Epithelial cell of proximal tubule (primary cell): Measurements from ENCODE around the gene ANTXRL. TPM values are rescaled to one million over a fixed set of nuclear protein-coding genes. Genes with fewer than 3 reads are reported as not detected.
A peak's percentile ranks its signal among the peaks of the same experiment; 100 is the strongest.

Source experiments
- DNase-seq: peaks from one replicate; pipeline ENCODE4 v3.0.0-alpha.2; 2011; ENCODE audit warnings: low read depth
- H3K4me3 ChIP-seq: 2 replicates; pipeline ENCODE4 v1.5.1; 2011; ENCODE audit warnings: low read depth, mild to moderate bottlenecking, low read length
- total RNA-seq: library from RNA; depleted of rRNA; stranded (reverse); fragments of >200 nt; gene quantifications from 2 replicates; pipeline ENCODE4 v1.2.3, GENCODE V29; 2015
- TF ChIP-seq, protein P1 (sequence below): conservative IDR thresholded peaks from 2 replicates; pipeline ENCODE4 v1.5.1; 2012; ENCODE audit warnings: low read depth, mild to moderate bottlenecking, low read length

Gene ANTXRL
- total RNA-seq, 1 donor from 2014 or later, result not detected

DNA sequence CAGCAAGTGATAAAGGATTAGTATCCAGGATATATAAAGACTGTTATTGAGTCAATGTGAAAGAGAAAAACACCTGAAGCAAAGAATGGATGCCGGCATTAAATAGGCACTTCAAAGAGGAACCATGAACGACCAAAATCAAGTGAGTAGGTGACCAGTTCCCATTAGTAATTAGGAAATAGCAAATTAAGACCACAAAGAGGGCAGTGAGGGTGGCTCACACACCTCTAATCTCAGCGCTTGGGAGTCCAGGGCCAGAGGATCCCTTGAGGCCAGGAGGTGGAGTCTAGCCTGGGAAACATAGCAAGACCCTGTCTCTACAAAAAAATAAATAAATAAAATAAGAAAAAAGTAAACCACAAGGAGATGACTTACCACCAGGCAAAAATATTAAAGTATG is 1.5 kb upstream of the ANTXRL start:
- DNase-seq, result no peak
- TF ChIP-seq, protein P1, sequence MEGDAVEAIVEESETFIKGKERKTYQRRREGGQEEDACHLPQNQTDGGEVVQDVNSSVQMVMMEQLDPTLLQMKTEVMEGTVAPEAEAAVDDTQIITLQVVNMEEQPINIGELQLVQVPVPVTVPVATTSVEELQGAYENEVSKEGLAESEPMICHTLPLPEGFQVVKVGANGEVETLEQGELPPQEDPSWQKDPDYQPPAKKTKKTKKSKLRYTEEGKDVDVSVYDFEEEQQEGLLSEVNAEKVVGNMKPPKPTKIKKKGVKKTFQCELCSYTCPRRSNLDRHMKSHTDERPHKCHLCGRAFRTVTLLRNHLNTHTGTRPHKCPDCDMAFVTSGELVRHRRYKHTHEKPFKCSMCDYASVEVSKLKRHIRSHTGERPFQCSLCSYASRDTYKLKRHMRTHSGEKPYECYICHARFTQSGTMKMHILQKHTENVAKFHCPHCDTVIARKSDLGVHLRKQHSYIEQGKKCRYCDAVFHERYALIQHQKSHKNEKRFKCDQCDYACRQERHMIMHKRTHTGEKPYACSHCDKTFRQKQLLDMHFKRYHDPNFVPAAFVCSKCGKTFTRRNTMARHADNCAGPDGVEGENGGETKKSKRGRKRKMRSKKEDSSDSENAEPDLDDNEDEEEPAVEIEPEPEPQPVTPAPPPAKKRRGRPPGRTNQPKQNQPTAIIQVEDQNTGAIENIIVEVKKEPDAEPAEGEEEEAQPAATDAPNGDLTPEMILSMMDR, result no peak
- peak overlapping the region; percentile 55 for H3K4me3 ChIP-seq

DNA sequence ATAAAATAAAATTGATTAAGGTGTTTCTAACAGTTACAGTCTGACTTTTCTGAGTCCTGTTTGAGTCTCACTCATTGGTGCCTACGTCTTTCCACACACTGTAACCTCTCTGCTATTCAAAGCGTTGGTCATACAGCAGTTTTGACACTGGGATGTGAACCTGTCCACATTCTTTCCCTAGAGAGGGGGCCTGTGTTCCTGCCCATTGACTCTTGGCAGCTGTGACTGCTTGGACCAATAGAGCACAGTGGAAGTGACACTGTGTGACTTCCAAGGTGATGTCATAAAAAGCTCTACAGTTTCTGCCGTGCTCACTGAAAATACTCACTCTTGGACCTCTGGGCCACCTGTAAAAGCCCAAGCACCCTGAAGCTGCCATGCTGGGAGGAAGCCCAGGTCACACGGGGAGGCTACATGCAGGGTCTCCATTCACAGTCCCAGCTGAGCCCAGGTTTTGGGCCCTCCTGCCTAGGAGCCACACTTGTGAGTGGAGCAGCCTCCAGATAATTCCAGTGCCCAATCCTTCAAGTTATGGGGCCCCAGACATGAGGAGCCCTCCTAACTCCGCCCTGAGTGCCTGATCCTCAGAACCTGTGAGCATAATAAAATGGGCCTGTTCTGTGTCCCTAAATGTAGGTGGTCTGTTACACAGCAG is 704 bp upstream of the ANTXRL start:
- DNase-seq, result no peak
- H3K4me3 ChIP-seq, result no peak overlapping the region
- TF ChIP-seq, protein P1, result no peak

DNA sequence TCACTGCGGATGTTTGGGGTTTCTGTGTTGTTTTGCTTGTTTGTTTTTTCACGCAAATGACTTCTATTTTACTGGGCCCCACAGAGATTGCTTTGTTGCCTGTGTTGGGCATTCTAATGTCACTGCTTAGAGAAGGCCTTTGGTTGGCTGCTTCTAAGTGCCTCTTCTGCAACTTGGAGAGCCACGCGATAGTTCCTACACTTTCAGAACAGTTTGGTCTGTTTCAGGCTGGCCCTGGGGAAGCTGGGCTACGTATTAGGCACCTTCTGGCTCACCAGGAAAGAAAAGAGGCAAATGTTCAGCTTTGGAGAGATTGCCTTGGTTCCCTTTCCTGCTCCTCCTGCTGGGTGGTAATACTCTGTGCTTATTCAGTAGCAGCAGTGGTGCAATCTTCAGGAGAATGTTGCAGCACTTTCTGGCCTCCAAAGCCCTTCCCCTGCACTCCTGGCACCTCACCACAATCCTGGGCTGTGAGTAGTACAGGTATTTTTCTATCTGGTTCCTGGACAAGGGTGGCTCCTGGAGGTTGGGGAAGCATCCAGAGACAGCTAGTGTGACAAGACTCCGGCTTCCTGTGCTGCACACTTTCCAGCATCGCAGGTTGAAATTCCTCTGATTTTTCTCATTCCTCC is 1.2 kb downstream of the ANTXRL start:
- TF ChIP-seq, protein P1, result no peak
- no peak for DNase-seq
- no peak overlapping the region for H3K4me3 ChIP-seq

DNA sequence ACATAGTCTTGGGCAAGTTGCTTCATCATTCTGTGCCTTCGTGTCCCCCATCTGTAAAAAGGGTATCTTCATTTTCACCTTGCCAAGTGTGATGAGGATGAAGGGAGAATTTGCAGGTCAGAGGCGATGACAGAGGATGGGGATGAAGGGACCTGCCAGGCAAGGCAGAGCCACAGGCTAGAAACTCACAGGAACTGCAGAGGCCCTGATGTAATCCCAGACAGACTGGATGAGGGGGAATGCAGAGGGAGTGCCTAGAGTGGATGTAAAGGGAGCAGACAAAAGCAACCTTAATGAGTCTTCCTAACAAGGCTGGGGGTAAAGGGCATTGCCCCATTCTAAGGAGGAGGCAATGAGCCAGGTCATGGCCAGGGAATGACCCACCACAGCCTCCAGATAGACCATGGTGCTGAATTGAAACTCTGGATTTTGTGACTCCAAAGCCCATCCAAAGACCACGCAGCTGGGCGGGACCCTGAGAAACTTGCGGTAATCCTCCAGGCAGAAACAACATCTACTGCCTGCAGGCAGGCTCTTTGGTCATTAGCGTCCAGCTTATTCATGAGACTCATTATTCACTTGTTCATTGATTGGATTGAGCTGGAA is 1.9 kb downstream of the ANTXRL start:
- no peak for DNase-seq
- no peak overlapping the region for H3K4me3 ChIP-seq
- TF ChIP-seq, protein P1, result no peak

DNA sequence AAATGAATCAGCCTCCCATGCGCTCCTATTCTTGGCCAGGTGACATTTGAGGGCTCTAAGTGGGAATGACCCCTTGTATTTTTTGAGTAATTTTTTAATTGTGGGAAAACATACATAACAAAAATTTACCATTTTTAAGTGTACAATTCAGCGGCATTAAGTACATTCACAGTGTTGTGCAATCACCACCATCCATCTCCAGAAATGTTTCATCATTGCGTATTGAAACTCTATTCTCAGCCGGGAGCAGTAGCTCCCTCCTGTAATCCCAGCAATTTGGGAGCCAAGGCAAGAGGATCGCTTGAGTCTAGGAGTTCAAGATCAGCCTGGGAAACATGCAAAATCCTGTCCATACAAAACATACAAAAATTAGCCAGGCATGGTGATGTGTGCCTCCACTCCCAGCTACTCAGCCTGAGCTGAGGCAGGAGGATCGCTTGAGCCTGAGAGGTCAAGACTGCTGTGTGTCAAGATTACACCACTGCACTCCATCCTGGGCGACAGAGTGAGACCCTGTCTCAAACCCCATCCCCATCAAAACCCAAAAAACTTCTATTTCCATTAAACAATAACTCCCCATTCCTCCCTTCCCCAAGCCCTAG is 2.5 kb downstream of the ANTXRL start:
- H3K4me3 ChIP-seq, result no peak overlapping the region
- DNase-seq, result no peak
- TF ChIP-seq, protein P1, result no peak

DNA sequence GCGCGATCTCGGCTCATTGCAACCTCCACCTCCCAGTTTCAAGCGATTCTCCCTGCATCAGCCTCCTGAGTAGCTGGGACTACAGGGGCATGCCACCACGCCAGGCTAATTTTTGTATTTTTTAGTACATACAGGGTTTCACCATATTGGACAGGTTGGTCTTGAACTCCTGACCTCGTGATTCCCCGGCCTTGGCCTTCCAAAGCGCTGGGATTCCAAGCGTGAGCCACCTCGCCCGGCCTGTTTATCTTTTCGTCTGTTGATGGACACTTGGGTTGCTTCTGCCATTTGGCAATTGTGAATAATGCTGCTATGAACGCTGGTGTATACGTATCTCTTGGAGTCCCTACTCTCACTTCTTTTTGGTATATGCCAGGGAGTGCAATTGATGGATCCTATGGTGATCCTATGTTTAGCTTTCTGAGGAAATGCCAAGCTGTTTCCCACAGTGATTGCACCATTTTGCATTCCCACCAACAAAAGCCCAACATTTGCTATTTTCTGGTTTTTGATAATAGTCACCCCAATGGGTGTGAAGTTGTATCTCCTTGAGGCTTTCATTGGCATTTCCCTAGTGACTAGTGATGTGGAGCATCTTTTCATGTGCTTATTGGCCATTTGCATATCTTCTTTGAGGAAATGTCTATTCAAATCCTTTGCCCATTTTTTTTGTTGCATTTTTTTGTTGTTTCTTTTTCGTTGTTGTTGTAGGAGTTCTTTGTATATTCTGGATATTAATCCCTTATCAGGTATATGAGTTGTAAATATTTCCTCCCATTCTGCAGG is 3.5 kb downstream of the ANTXRL start:
- TF ChIP-seq, protein P1, result no peak
- no peak for DNase-seq

More for the DNA sequence above, 3.5 kb downstream of the ANTXRL start:
- no peak overlapping the region for H3K4me3 ChIP-seq
